ENCODE data around the gene CRK. TPM values are rescaled to one million over a fixed set of nuclear protein-coding genes. Genes with fewer than 3 reads are reported as not detected.
"Not testable (repeated sequence)": the region's sequence is repeated elsewhere in the genome, so short reads cannot be mapped to it uniquely, and the experiment has no call there.

Gene CRK
- total RNA-seq, 5 donors from 2014 or later (not counting 1 experiment from before 2014, with no cell fraction given) = 18.0 to 26.8 (median 22.6) TPM

DNA sequence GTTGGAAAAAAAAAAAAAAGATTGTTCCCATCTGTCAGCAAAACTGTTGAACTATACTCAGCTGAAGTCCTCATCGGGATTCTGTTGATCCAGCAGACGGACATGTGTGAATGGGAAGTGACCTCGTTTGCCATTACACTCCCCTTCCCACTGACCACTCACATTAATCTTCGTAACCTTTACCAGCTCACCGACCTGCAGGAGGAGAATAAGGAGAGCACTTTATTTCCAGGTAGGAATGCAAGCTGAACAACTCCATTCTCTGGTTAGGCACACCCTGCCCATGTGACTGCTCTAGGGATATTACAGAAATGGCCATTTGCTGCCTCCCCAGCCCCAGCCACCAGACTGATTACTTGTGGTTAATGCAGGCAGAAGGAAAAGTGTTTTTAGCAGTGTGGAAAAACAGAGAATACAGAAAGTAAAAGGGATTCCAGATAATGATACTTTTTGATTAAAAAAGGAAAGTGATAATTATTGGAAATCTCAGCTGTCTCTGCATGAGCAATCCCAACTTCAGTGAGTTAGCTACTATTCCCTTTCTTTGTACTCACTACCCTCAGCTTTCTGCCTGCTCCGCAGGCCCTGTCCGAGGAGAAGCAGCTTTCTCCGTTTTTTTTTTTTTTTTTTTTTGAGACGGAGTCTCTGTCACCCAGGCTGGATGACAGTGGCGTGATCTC lies 32.4 kb downstream of the CRK start:
- no peak for DNase-seq
- H3K27ac Mint-ChIP-seq = no peak overlapping the region
- Histone ChIP-seq H3K9me3 (no peaks in the 10 kb centered on the region), H3K36me3 (ENCODE audit: control insufficient read depth in 2 of 2, extremely low read depth in 1 of 2, insufficient read depth in 1 of 2, low read length in 1 of 2) (peaks cover 14 to 42% of the 10 kb centered on the region in 2 donors), H3K27ac (ENCODE audit: low read length) (no peak overlapping the region), H3K4me1 (ENCODE audit: control insufficient read depth in 1 of 2, extremely low read depth in 1 of 2, insufficient read depth in 2 of 2, low read length in 2 of 2) (no peaks in the 10 kb centered on the region), H3K27me3 (replicated peaks in 1 of 2; ENCODE audit: control insufficient read depth in 2 of 2, extremely low read depth in 1 of 2, insufficient read depth in 2 of 2, low read length in 1 of 2) (no peaks in the 10 kb centered on the region), H3K4me3 (ENCODE audit: control insufficient read depth in 1 of 2, extremely low read depth in 1 of 2, low read length in 1 of 2) (no peak overlapping the region)
- no peaks in the 10 kb centered on the region for H3K9me3 Mint-ChIP-seq
- ChIA-PET CTCF (interaction anchor here in 1 of 2 donors (0.7 to 1.4 kb wide), 4 partner anchors 43 to 313 kb away, joined by 3 to 5 read pairs (median 4); no protein-coding TSS in a partner anchor), POLR2A (no interaction called here)
- H3K4me3 Mint-ChIP-seq = no peak overlapping the region
- H3K4me1 Mint-ChIP-seq = peaks cover 2 to 7% (median 2%) of the 10 kb centered on the region in 3 donors
- H3K36me3 Mint-ChIP-seq = peaks cover 29% of the 10 kb centered on the region
- no peak for ATAC-seq (replicated peaks in 1 of 4)
- 96% methylated on average over 3 of the region's 10 CpGs for WGBS (ENCODE audit: insufficient coverage)
- H3K27me3 Mint-ChIP-seq = no peaks in the 10 kb centered on the region

DNA sequence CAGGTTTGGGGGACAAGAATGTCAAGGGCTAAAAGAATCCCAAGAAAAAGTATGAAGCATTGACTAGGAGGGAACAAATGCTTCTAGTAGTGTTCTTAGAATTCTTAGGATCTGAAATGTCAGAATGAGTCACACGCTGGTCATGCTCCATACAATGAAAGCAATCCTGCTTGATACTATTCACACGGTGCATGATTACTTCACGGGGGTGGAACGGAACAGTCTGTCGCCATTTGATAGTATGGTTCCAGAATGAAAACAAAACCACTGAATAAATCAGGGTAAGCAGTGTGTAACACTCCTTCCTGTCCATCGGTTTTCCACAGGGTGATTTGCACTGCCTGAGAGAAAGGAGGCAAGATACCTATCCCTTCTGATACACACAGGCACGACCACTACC lies 33.1 kb downstream of the CRK start:
- H3K9me3 Mint-ChIP-seq = no peaks in the 10 kb centered on the region
- DNase-seq (no peak), ATAC-seq (replicated peaks in 1 of 4) (no peak)
- Histone ChIP-seq H3K4me1 (ENCODE audit: control insufficient read depth in 1 of 2, extremely low read depth in 1 of 2, insufficient read depth in 2 of 2, low read length in 2 of 2) (no peaks in the 10 kb centered on the region), H3K27ac (ENCODE audit: low read length) (no peak overlapping the region), H3K9me3 (no peaks in the 10 kb centered on the region), H3K27me3 (replicated peaks in 1 of 2; ENCODE audit: control insufficient read depth in 2 of 2, extremely low read depth in 1 of 2, insufficient read depth in 2 of 2, low read length in 1 of 2) (no peaks in the 10 kb centered on the region), H3K36me3 (ENCODE audit: control insufficient read depth in 2 of 2, extremely low read depth in 1 of 2, insufficient read depth in 1 of 2, low read length in 1 of 2) (peaks cover 14 to 41% of the 10 kb centered on the region in 2 donors), H3K4me3 (ENCODE audit: control insufficient read depth in 1 of 2, extremely low read depth in 1 of 2, low read length in 1 of 2) (no peak overlapping the region)
- no peak overlapping the region for H3K27ac Mint-ChIP-seq
- peaks cover 30% of the 10 kb centered on the region for H3K36me3 Mint-ChIP-seq
- POLR2A ChIA-PET = no interaction called here
- CTCF ChIA-PET = interaction anchor here in 1 of 2 donors (0.8 to 1.0 kb wide), 2 partner anchors 42 to 62 kb away, joined by 3 read pairs; no protein-coding TSS in a partner anchor
- WGBS (ENCODE audit: insufficient coverage) = 74% methylated on average over 4 of the region's 7 CpGs
- no peaks in the 10 kb centered on the region for H3K27me3 Mint-ChIP-seq
- peaks cover 2 to 7% (median 2%) of the 10 kb centered on the region in 3 donors for H3K4me1 Mint-ChIP-seq
- H3K4me3 Mint-ChIP-seq = no peak overlapping the region

DNA sequence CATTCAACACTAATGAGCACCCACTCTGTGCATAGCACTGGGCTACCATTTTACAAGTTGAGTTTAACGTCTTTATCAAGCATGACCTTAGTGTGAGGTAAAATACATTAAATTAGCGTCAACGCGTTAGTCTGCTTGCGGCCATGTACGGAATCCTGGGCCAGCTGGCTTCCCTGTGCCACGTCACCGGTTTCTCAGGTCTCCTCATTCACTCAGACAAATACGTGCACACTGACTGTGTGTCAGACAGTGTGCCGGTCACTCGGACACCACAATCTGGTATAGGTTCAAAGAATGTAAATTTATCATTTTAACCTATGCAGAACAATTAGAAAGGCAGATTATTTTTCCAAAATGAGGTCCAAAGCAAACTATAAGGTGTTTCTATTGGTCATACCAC lies 34.6 kb downstream of the CRK start:
- ATAC-seq (replicated peaks in 1 of 4) (no peak), DNase-seq (no peak)
- Histone ChIP-seq H3K9me3 (no peaks in the 10 kb centered on the region), H3K36me3 (ENCODE audit: control insufficient read depth in 2 of 2, extremely low read depth in 1 of 2, insufficient read depth in 1 of 2, low read length in 1 of 2) (peaks cover 14 to 42% of the 10 kb centered on the region in 2 donors), H3K4me3 (ENCODE audit: control insufficient read depth in 1 of 2, extremely low read depth in 1 of 2, low read length in 1 of 2) (no peak overlapping the region), H3K27ac (ENCODE audit: low read length) (no peak overlapping the region), H3K27me3 (replicated peaks in 1 of 2; ENCODE audit: control insufficient read depth in 2 of 2, extremely low read depth in 1 of 2, insufficient read depth in 2 of 2, low read length in 1 of 2) (no peaks in the 10 kb centered on the region), H3K4me1 (ENCODE audit: control insufficient read depth in 1 of 2, extremely low read depth in 1 of 2, insufficient read depth in 2 of 2, low read length in 2 of 2) (no peaks in the 10 kb centered on the region)
- Mint-ChIP-seq H3K27ac (peak overlapping the region in 1 of 2 donors; percentile 19), H3K27me3 (no peaks in the 10 kb centered on the region), H3K9me3 (no peaks in the 10 kb centered on the region), H3K4me3 (no peak overlapping the region), H3K4me1 (peaks cover 2 to 7% (median 2%) of the 10 kb centered on the region in 3 donors), H3K36me3 (peaks cover 32% of the 10 kb centered on the region)
- CTCF ChIA-PET = no interaction called here
- POLR2A ChIA-PET = no interaction called here
- WGBS (ENCODE audit: insufficient coverage) = 97% methylated on average over 8 of the region's 11 CpGs

DNA sequence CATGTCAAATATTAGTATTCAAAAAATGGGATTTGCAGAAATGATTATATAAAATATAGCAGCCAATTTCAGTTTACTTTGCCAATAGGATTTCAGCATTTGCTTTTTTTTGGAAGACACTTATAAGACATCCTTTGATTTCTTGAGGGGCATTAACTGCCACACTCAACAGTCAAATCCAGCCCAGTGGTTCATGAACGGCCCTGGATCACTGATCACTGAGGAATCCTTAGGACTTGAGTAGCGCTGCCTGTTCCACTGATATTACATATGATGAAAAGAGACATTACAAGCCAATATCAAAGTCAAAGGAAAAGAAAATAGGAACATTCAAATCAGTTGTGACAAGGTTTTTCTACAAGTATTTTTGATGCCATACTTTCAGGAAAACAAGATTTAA lies 35.1 kb downstream of the CRK start:
- ATAC-seq (replicated peaks in 1 of 4) = no peak
- no CpG with 5 or more reads among the region's 2 CpGs for WGBS (ENCODE audit: insufficient coverage)
- H3K4me1 Mint-ChIP-seq = peaks cover under 1 to 7% (median 2%) of the 10 kb centered on the region in 3 donors

DNA sequence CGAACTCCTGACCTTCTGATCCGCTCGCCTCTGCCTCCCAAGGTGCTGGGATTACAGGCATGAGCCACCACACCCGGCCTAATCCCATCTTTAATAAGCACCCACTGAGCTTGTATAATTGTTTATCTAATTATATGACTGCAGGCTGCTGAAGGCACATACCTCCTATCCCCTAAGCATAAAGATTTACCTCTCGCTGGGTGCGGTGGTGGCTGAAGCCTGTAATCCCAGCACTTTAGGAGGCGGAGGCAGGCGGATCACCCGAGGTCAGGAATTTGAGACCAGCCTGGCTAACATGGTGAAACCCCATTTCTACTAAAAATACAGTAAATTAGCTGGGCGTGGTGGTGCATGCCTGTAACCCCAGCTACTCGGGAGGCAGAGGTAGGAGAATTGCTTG lies 35.9 kb downstream of the CRK start:
- H3K27ac ChIP-seq (ENCODE audit: low read length) = no peak overlapping the region
- DNase-seq (no peak), ATAC-seq (replicated peaks in 1 of 4) (no peak)
- no peaks in the 10 kb centered on the region for H3K9me3 ChIP-seq
- H3K27me3 Mint-ChIP-seq = no peaks in the 10 kb centered on the region
- H3K4me3 Mint-ChIP-seq = no peak overlapping the region
- H3K36me3 Mint-ChIP-seq = peaks cover 23% of the 10 kb centered on the region
- H3K36me3 ChIP-seq (ENCODE audit: control insufficient read depth in 2 of 2, extremely low read depth in 1 of 2, insufficient read depth in 1 of 2, low read length in 1 of 2) = peaks cover 8 to 33% of the 10 kb centered on the region in 2 donors
- no peaks in the 10 kb centered on the region for H3K9me3 Mint-ChIP-seq
- no peaks in the 10 kb centered on the region for H3K4me1 ChIP-seq (ENCODE audit: control insufficient read depth in 1 of 2, extremely low read depth in 1 of 2, insufficient read depth in 2 of 2, low read length in 2 of 2)
- H3K4me3 ChIP-seq (ENCODE audit: control insufficient read depth in 1 of 2, extremely low read depth in 1 of 2, low read length in 1 of 2) = no peak overlapping the region
- H3K27ac Mint-ChIP-seq = no peak overlapping the region
- H3K4me1 Mint-ChIP-seq = no peaks in the 10 kb centered on the region
- ChIA-PET POLR2A (interaction anchor here (0.5 to 0.6 kb wide), 2 partner anchors 13 to 62 kb away, joined by 3 to 12 read pairs; no protein-coding TSS in a partner anchor), CTCF (no interaction called here)
- WGBS (ENCODE audit: insufficient coverage) = 89% methylated on average over 3 of the region's 11 CpGs
- H3K27me3 ChIP-seq (replicated peaks in 1 of 2; ENCODE audit: control insufficient read depth in 2 of 2, extremely low read depth in 1 of 2, insufficient read depth in 2 of 2, low read length in 1 of 2) = no peaks in the 10 kb centered on the region

More for the DNA sequence above, 35.1 kb downstream of the CRK start:
- ChIA-PET POLR2A (no interaction called here), CTCF (no interaction called here)
- H3K27me3 Mint-ChIP-seq = no peaks in the 10 kb centered on the region
- no peak overlapping the region for H3K4me3 Mint-ChIP-seq
- peaks cover 30% of the 10 kb centered on the region for H3K36me3 Mint-ChIP-seq
- Histone ChIP-seq H3K27me3 (replicated peaks in 1 of 2; ENCODE audit: control insufficient read depth in 2 of 2, extremely low read depth in 1 of 2, insufficient read depth in 2 of 2, low read length in 1 of 2) (no peaks in the 10 kb centered on the region), H3K4me3 (ENCODE audit: control insufficient read depth in 1 of 2, extremely low read depth in 1 of 2, low read length in 1 of 2) (no peak overlapping the region), H3K36me3 (ENCODE audit: control insufficient read depth in 2 of 2, extremely low read depth in 1 of 2, insufficient read depth in 1 of 2, low read length in 1 of 2) (peaks cover 11 to 38% of the 10 kb centered on the region in 2 donors), H3K9me3 (no peaks in the 10 kb centered on the region), H3K27ac (ENCODE audit: low read length) (no peak overlapping the region), H3K4me1 (ENCODE audit: control insufficient read depth in 1 of 2, extremely low read depth in 1 of 2, insufficient read depth in 2 of 2, low read length in 2 of 2) (no peaks in the 10 kb centered on the region)
- DNase-seq = no peak
- no peak overlapping the region for H3K27ac Mint-ChIP-seq
- H3K9me3 Mint-ChIP-seq = no peaks in the 10 kb centered on the region

DNA sequence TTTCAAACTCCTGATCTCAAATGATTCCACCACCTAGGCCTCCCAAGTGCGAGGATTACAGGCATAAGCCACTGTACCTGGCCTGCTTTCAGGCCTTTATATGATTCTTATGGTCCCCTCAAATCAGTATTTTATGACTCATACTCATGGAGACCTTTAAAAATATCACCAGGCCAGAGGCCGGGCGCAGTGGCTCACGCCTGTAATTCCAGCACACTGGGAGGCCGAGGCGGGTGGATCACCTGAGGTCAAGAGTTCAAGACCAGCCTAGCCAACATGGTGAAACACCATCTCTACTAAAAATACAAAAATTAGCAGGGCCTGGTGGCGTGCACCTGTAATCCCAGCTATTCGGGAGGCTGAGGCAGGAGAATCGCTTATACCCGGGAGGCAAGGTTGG lies 37.6 kb downstream of the CRK start:
- H3K36me3 ChIP-seq (ENCODE audit: control insufficient read depth in 2 of 2, extremely low read depth in 1 of 2, insufficient read depth in 1 of 2, low read length in 1 of 2) = peaks cover 8 to 24% of the 10 kb centered on the region in 2 donors
- DNase-seq; H3K4me3 Mint-ChIP-seq; ATAC-seq (replicated peaks in 1 of 4); H3K4me3 ChIP-seq (ENCODE audit: control insufficient read depth in 1 of 2, extremely low read depth in 1 of 2, low read length in 1 of 2); H3K27me3 ChIP-seq (replicated peaks in 1 of 2; ENCODE audit: control insufficient read depth in 2 of 2, extremely low read depth in 1 of 2, insufficient read depth in 2 of 2, low read length in 1 of 2); CTCF ChIA-PET; H3K4me1 Mint-ChIP-seq; H3K9me3 ChIP-seq; POLR2A ChIA-PET; H3K27ac Mint-ChIP-seq; H3K27me3 Mint-ChIP-seq; H3K4me1 ChIP-seq (ENCODE audit: control insufficient read depth in 1 of 2, extremely low read depth in 1 of 2, insufficient read depth in 2 of 2, low read length in 2 of 2); H3K9me3 Mint-ChIP-seq; H3K27ac ChIP-seq (ENCODE audit: low read length): not testable (repeated sequence)
- 100% methylated on average over 4 of the region's 10 CpGs for WGBS (ENCODE audit: insufficient coverage)
- peaks cover 18% of the 10 kb centered on the region for H3K36me3 Mint-ChIP-seq

Measured in T-cell (primary cell).